Dedifferentiated amniotic fluid mesenchymal stem cell (primary cell): Measurements from ENCODE around the gene ULBP1.
"Not testable (repeated sequence)": the region's sequence is repeated elsewhere in the genome, so short reads cannot be mapped to it uniquely, and the experiment has no call there.

Source experiments
- DNase-seq: peaks from one replicate; pipeline ENCODE4 v3.0.0-alpha.2; 2016; ENCODE audit errors: extremely low spot score

ULBP1 gene

GRCh38 chr6:150004783-150005717, 41.3 kb downstream of the ULBP1 start:
- peak; percentile 65 for DNase-seq

DNA sequence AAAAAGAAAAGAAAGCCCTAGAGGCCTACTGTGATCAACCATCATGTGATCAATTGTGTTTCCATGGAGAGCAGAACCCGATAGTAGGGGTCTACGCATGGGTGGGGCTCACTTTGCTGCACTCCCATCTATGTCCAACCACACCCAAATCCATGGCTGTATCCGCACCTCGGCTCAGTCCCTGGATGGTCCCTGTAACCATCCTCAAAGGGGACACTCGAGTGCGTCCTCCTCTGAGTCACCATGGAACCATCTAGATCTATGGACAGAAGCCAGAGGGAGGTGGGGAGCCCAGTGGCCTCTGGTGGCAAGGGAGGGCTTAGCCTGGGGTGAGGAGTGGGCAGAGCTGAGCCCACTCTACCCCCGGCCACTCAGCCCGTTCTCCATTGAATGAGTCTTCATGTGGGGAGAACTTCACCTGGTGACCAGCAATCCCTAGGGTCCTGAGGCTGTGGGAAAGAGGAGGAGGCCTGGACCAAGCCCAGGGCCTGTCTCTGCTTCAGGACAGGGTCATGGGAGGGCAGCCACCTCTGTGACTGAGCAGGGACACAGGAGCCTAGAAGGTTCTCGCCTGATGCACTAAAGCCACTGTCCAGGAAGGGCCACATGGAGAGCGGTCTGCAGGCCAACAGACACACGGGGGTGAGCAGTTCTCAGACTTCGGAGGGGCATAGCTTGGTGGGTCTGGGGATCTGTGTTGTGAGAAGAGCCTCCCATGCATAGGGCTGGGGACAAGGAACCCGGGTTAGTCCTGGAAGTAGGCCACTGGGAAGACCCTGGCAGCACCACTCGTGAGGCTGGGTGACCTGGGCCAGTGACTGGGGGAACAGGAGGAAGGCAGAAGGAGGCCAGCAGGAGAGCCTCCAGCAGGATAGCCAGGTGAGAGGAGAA, 42.3 kb downstream of the ULBP1 start:
- DNase-seq, result no peak

DNA sequence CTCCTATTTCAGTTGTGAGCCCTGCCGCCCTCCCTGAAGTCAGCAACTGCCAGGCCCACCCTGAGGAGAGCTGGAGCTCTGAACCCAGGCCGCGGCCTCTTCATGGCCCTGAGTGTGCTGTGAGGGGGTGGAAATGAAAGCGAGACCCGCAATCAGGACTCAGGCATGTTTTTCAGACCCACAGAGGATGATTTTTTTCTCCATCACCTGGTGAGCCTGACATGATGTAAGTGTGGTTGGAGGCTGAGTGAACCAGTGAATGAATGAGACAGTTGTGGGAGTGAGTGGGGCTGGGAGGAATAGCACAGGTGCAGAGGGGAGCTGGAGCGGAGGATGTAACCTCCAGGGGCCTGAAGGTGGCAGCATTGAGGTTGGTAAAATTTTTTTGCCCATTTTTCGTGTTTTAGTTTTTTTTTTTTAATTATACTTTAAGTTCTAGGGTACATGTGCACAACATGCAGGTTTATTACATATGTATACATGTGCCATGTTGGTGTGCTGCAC, 43.3 kb downstream of the ULBP1 start:
- no peak for DNase-seq

DNA sequence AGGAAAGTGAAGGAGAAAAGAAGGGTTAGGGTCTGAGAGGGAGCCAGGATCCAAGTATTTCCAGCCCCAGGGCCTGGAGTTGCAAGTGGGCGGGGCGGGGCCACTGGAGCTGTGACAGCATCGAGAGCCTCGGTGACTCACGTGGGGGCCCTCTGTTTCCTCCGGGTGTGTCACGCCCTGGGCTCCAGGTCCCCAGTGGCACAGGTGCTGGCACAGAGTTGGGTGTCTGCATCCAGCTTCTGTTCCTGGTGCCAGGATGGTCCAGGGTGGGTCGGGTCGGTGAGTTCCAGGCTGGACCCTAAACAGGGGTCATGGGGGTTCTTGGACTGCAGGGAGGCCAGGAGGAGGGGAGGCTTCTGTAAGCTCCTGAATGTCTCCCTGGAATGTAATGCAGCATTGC, 44.8 kb downstream of the ULBP1 start:
- DNase-seq, result no peak

GRCh38 chr6:150012846-150013784, 49.4 kb downstream of the ULBP1 start:
- DNase-seq, result not testable (repeated sequence)

- not testable (repeated sequence) for DNase-seq
Observed at GRCh38 chr6:150013785-150014622, 50.3 kb downstream of the ULBP1 start.

- not testable (repeated sequence) for DNase-seq
Observed at GRCh38 chr6:150014623-150015280, 51.0 kb downstream of the ULBP1 start.

DNA sequence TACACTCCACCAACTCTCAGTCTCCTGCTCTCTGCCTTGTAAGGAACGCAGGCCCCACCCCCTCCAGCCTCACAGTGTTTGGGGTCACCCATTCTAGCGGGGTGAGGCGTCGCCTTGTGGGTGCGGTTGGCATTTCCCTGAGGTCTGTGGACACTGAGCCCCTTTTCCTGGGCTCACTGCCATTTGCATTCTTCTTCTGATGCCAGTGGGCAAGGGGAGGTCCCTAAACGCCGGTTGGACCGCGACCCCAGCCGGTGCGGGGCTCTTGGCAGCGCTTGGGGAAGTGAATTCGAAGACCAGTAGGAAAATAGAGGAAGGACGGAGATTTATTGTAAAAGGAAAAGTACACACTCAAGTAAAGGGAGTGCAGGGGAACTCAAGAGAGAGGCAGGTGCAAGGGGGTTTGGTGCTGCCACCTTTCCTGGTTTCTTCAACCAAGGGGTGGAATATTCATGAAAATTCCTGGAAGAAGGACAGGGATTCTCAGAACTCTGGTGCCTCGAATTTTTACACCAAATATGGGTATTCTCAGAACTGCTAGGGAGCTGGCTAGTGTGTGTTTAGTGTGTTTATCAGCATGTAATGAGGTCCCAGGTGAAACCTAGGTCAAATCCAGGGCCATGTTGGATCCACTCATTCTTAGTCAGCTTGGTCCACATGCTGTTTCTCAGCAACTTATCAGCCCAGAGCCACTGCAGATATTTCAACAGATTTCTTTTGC, 51.7 kb downstream of the ULBP1 start:
- DNase-seq, result not testable (repeated sequence)

GRCh38 chr6:150016324-150017185, 52.8 kb downstream of the ULBP1 start:
- DNase-seq, result peak; percentile 58

GRCh38 chr6:150017186-150017521, 53.4 kb downstream of the ULBP1 start:
- DNase-seq, result not testable (repeated sequence)

GRCh38 chr6:150018846-150019580, 55.3 kb downstream of the ULBP1 start:
- no peak for DNase-seq

- not testable (repeated sequence) for DNase-seq
Observed at GRCh38 chr6:150021870-150022269, 58.1 kb downstream of the ULBP1 start.
